NT2/D1 (cell line): ENCODE measurements around the gene LIMA1.

Source experiments
- SUZ12 ChIP-seq: IDR thresholded peaks from 2 replicates; pipeline ENCODE4 v1.6.1; 2011; ENCODE audit not compliant: insufficient read length, insufficient read depth; ENCODE audit errors: extremely low read depth
- YY1 ChIP-seq: IDR thresholded peaks from 2 replicates; pipeline ENCODE4 v1.6.1; 2011; ENCODE audit not compliant: insufficient read length, insufficient read depth
- ZNF274 ChIP-seq: IDR thresholded peaks from 2 replicates; pipeline ENCODE4 v1.6.1; 2011; ENCODE audit warnings: mild to moderate bottlenecking, low read depth, low read length

DNA sequence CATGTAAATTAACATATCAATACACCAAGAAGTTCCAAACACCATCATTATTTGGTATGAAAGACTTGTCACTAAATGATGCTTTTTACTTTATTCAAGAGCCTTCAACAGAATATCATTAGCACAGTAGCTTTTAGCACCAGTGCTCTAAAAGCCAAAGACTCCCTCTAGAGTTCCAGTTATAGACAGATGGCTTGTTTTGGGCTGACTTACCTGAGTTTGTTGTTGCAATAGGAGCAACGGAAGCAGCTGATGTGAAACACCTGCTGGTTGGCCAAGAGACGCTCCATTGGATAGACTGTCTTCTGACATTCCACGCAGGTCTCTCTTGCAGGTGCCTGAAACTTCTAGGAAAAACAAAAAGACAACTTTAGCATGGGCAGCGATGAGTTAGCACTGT is 101.6 kb downstream of the LIMA1 start:
- TF ChIP-seq ZNF274 (no peak), YY1 (no peak), SUZ12 (no peak)
